H1 (cell line): ENCODE results near the gene RERE. TPM values are rescaled to one million over a fixed set of nuclear protein-coding genes. Genes with fewer than 3 reads are reported as not detected.
A peak's percentile ranks its signal among the peaks of the same experiment; 100 is the strongest.

Experiments
- CTCF ChIA-PET: fragments of 300-600 bp; sonication (Branson Sonifier 250); formaldehyde crosslinking; loops from one replicate; lab custom pipeline; 2021; ENCODE audit not compliant: partially characterized antibody; lab: Charles Lee
- POLR2A ChIA-PET: fragments of 300-600 bp; sonication (Branson Sonifier 250); formaldehyde crosslinking; loops from one replicate; lab custom pipeline; 2021; ENCODE audit warnings: inconsistent platforms; ENCODE audit not compliant: partially characterized antibody; lab: Charles Lee
- DNase-seq, 2 experiments: peaks; one replicate each; pipeline versions ENCODE4 v3.0.0 to v3.0.0-alpha.2; 2010 to 2022; ENCODE audit warnings: low spot score in 2 of 2, low read depth in 1 of 2, mixed read lengths in 1 of 2
- FAIRE-seq: peaks from 2 replicates; lab custom pipeline; 2011; peaks lifted over from hg19 to GRCh38; lab: Jason Lieb, UNC
- H2AFZ ChIP-seq: 2 replicates; pipeline ENCODE4 v1.8.1; 2012; ENCODE audit warnings: low read length, inconsistent platforms
- H2AK5ac ChIP-seq: 2 replicates; pipeline ENCODE4 v1.6.1; 2013; ENCODE audit warnings: low read depth, low read length
- H2BK120ac ChIP-seq: replicated peaks from 2 replicates; pipeline ENCODE3; 2013; ENCODE audit warnings: low read depth, low read length, inconsistent platforms
- H2BK12ac ChIP-seq: 2 replicates; pipeline ENCODE4 v1.6.1; 2013; ENCODE audit warnings: low read depth, low read length
- H2BK15ac ChIP-seq: 2 replicates; pipeline ENCODE4 v1.6.1; 2013; ENCODE audit warnings: low read length
- H2BK20ac ChIP-seq: 2 replicates; pipeline ENCODE4 v1.6.1; 2013; ENCODE audit warnings: low read length
- H2BK5ac ChIP-seq: 2 replicates; pipeline ENCODE4 v1.6.1; 2013; ENCODE audit warnings: low read depth, low read length
- H3K14ac ChIP-seq: 2 replicates; pipeline ENCODE4 v1.6.1; 2013; ENCODE audit warnings: inconsistent platforms; ENCODE audit not compliant: insufficient read length
- H3K18ac ChIP-seq: 2 replicates; pipeline ENCODE4 v1.6.1; 2013; ENCODE audit warnings: low read length; ENCODE audit errors: extremely low read depth
- H3K23ac ChIP-seq: 2 replicates; pipeline ENCODE4 v1.6.1; 2013; ENCODE audit warnings: inconsistent platforms; ENCODE audit not compliant: insufficient read length
- H3K23me2 ChIP-seq: 2 replicates; pipeline ENCODE4 v1.6.1; 2013; ENCODE audit warnings: low read depth, low read length
- H3K27ac ChIP-seq: 2 replicates; pipeline ENCODE4 v1.6.1; 2011; ENCODE audit warnings: low read depth, low read length, inconsistent platforms
- H3K27me3 ChIP-seq, 4 experiments: replicated peaks in 1 of 4; 1 replicate in 1 of 4; 2 replicates in 3 of 4; pipeline versions ENCODE4 v1.6.1 to v1.8.1; 2011 to 2013; ENCODE audit warnings: low read length in 3 of 4, mild to moderate bottlenecking in 3 of 4, inconsistent platforms in 2 of 4, mixed read lengths in 2 of 4, moderate library complexity in 1 of 4; ENCODE audit not compliant: control insufficient read depth in 3 of 4, insufficient read depth in 3 of 4; ENCODE audit errors: extremely low read depth in 1 of 4
- H3K36me3 ChIP-seq, 4 experiments: 2 replicates each; pipeline versions ENCODE4 v1.6.1 to v1.8.1; 2011 to 2013; ENCODE audit warnings: mild to moderate bottlenecking in 4 of 4, low read length in 3 of 4, moderate library complexity in 2 of 4, control low read depth in 1 of 4, inconsistent platforms in 1 of 4; ENCODE audit not compliant: insufficient read depth in 4 of 4, control insufficient read depth in 2 of 4
- H3K4ac ChIP-seq: replicated peaks from 2 replicates; pipeline ENCODE3; 2013; ENCODE audit warnings: low read length, low read depth, mixed read lengths, inconsistent platforms; ENCODE audit not compliant: insufficient read length
- H3K4me1 ChIP-seq, 4 experiments: replicated peaks in 1 of 4; 1 replicate in 1 of 4; 2 replicates in 3 of 4; pipeline versions ENCODE4 v1.6.1 to v1.8.1; 2011 to 2013; ENCODE audit warnings: low read length in 3 of 4, inconsistent platforms in 2 of 4, mixed read lengths in 1 of 4; ENCODE audit not compliant: insufficient read depth in 4 of 4, control insufficient read depth in 3 of 4
- H3K4me2 ChIP-seq, 2 experiments: 2 replicates each; pipeline versions ENCODE4 v1.6.1 to v1.8.1; 2011 to 2013; ENCODE audit warnings: low read depth in 2 of 2, low read length in 2 of 2, control low read depth in 1 of 2, inconsistent platforms in 1 of 2, mild to moderate bottlenecking in 1 of 2; ENCODE audit not compliant: insufficient read depth in 1 of 2
- H3K4me3 ChIP-seq, 4 experiments: fragments of 200-600, 300-600 bp in 1 of 4; sonication (generic), shearing (Covaris generic), sonication (Bioruptor Twin) in 1 of 4; 2 replicates each; pipeline versions ENCODE4 v1.5.1 to v1.8.1; 2011 to 2016; ENCODE audit warnings: low read length in 4 of 4, low read depth in 3 of 4, control low read depth in 2 of 4, inconsistent platforms in 2 of 4, mild to moderate bottlenecking in 2 of 4, mixed read lengths in 1 of 4, moderate library complexity in 1 of 4; ENCODE audit not compliant: insufficient read depth in 2 of 4; ENCODE audit errors: extremely low read depth in 1 of 4
- H3K56ac ChIP-seq: replicated peaks from 2 replicates; pipeline ENCODE3; 2013; ENCODE audit warnings: low read depth, mild to moderate bottlenecking, mixed read lengths, low read length, inconsistent platforms; ENCODE audit not compliant: insufficient read length
- H3K79me1 ChIP-seq: 2 replicates; pipeline ENCODE4 v1.6.1; 2013; ENCODE audit warnings: low read depth, low read length, control low read depth
- H3K79me2 ChIP-seq, 2 experiments: 2 replicates each; pipeline versions ENCODE4 v1.6.1 to v1.8.1; 2012 to 2013; ENCODE audit warnings: low read length in 2 of 2, mild to moderate bottlenecking in 2 of 2, inconsistent platforms in 1 of 2; ENCODE audit not compliant: insufficient read depth in 2 of 2, control insufficient read depth in 1 of 2
- H3K9ac ChIP-seq, 4 experiments: replicated peaks in 1 of 4; 1 replicate in 1 of 4; 2 replicates in 3 of 4; pipeline versions ENCODE4 v1.6.1 to v1.8.1; 2011 to 2013; ENCODE audit warnings: low read depth in 3 of 4, low read length in 3 of 4, control low read depth in 2 of 4, mild to moderate bottlenecking in 2 of 4, moderate library complexity in 2 of 4, inconsistent platforms in 1 of 4; ENCODE audit errors: extremely low read depth in 1 of 4
- H3K9me3 ChIP-seq, 2 experiments: 2 replicates each; pipeline versions ENCODE4 v1.6.1 to v1.8.1; 2012 to 2013; ENCODE audit warnings: mild to moderate bottlenecking in 2 of 2, moderate library complexity in 2 of 2, control low read depth in 1 of 2, inconsistent platforms in 1 of 2, low read depth in 1 of 2, low read length in 1 of 2, mixed read lengths in 1 of 2; ENCODE audit not compliant: insufficient read depth in 2 of 2
- H4K20me1 ChIP-seq, 2 experiments: replicated peaks in 1 of 2; 2 replicates each; pipeline versions ENCODE3 to v1.8.1; 2011 to 2013; ENCODE audit warnings: inconsistent platforms in 2 of 2, low read length in 2 of 2, mild to moderate bottlenecking in 1 of 2; ENCODE audit not compliant: insufficient read depth in 2 of 2, control insufficient read depth in 1 of 2
- H4K5ac ChIP-seq: 2 replicates; pipeline ENCODE4 v1.6.1; 2013; ENCODE audit warnings: low read length, low read depth, mixed read lengths, inconsistent platforms; ENCODE audit not compliant: insufficient read length
- H4K8ac ChIP-seq: 2 replicates; pipeline ENCODE4 v1.8.0; 2013; ENCODE audit warnings: mild to moderate bottlenecking, moderate library complexity, low read length, inconsistent platforms; ENCODE audit not compliant: insufficient read depth; ENCODE audit errors: extremely low read depth
- H4K91ac ChIP-seq: replicated peaks from 2 replicates; pipeline ENCODE3; 2013; ENCODE audit warnings: low read length, mixed read lengths, inconsistent platforms; ENCODE audit not compliant: insufficient read length
- BCL11A ChIP-seq, 2 experiments: IDR thresholded peaks; one replicate each; pipeline ENCODE4 v1.6.1; 2011; ENCODE audit warnings: low read depth in 2 of 2, low read length in 2 of 2, mild to moderate bottlenecking in 2 of 2
- CEBPB ChIP-seq: IDR thresholded peaks from 2 replicates; pipeline ENCODE4 v1.6.1; 2012; ENCODE audit warnings: low read depth, low read length
- KDM1A ChIP-seq: fragments of 200-600, 300-600 bp; sonication (generic); IDR thresholded peaks from 2 replicates; pipeline ENCODE4 v1.7.1; 2016; ENCODE audit warnings: mild to moderate bottlenecking, low read length, borderline replicate concordance
- KDM5A ChIP-seq: fragments of 200-600 bp; IDR thresholded peaks from 2 replicates; pipeline ENCODE4 v1.7.1; 2012; ENCODE audit warnings: mild to moderate bottlenecking, low read length, inconsistent platforms, mixed read lengths
- WGBS, 2 experiments: shearing (Covaris generic) in 1 of 2; methylation state at CpG; one replicate each; pipeline versions ENCODE4 v1.1.6 to v1.1.7; 2013 to 2015; ENCODE audit warnings: low lambda C conversion rate in 2 of 2, mixed read lengths in 2 of 2, inconsistent platforms in 1 of 2, low coverage in 1 of 2, missing lambda C conversion rate in 1 of 2; ENCODE audit not compliant: insufficient replicate concordance in 2 of 2, insufficient coverage in 1 of 2, insufficient read length in 1 of 2; ENCODE audit errors: extremely low coverage in 1 of 2, missing lambda C conversion rate in 1 of 2; 5-methylcytosine and 5-hydroxymethylcytosine counted together
- polyA plus RNA-seq, 7 experiments: library from polyadenylated mRNA; depleted of rRNA in 3 of 7; stranded (reverse) in 5 of 7; unstranded in 2 of 7; fragments of >200 nt in 5 of 7; fragments of 200-250 nt in 2 of 7; gene quantifications; 1 replicate in 5 of 7; 2 replicates in 1 of 7; 4 replicates in 1 of 7; pipeline versions ENCODE4 v1.2.1 to v1.2.3, GENCODE V29; 2011 to 2013; ENCODE audit warnings: missing spikeins in 2 of 7, mixed read lengths in 2 of 7
- total RNA-seq: library from RNA; stranded (reverse); fragmentation: NEBNext Ultra II Directional; extraction: Animal tissue kit (Norgen Biotek cat#: 25700); gene quantifications from 2 replicates; pipeline ENCODE4 v1.2.1, GENCODE V29; 2021
- TF ChIP-seq, protein P1 (sequence below): IDR thresholded peaks from 2 replicates; pipeline ENCODE4 v1.6.1; 2012; ENCODE audit warnings: low read length, inconsistent platforms
- TF ChIP-seq, protein P2 (sequence below), 3 experiments: IDR thresholded peaks; 1 replicate in 2 of 3; 2 replicates in 1 of 3; pipeline versions ENCODE4 v1.5.1 to v1.6.1; 2011; ENCODE audit warnings: low read length in 3 of 3, mild to moderate bottlenecking in 3 of 3, inconsistent platforms in 2 of 3, low read depth in 1 of 3, moderate library complexity in 1 of 3; ENCODE audit not compliant: insufficient read depth in 1 of 3; ENCODE audit errors: control extremely low read depth in 1 of 3

The RERE gene
- total and polyA plus RNA-seq, 2 of the 8 experiments (the other 6 are each of a cell fraction or from before 2014, with no cell fraction given), result 15.3 to 142 TPM

- peak overlapping the region; percentile 39 for H2BK120ac ChIP-seq
- no peak overlapping the region for H3K4me2 ChIP-seq
- CTCF ChIA-PET, result interaction anchor here (0.6 to 11.7 kb wide), 55 partner anchors 8 to 648 kb away, joined by 3 to 249 read pairs (median 4); partner anchors contain the start of gene ERRFI1
- FAIRE-seq (no peak), DNase-seq (peak in 1 of 2 experiments; percentile 55)
- no peak overlapping the region for H3K23ac ChIP-seq
- peak overlapping the region; percentile 41 for H4K8ac ChIP-seq
- H3K4ac ChIP-seq, result peak overlapping the region; percentile 81
- H4K5ac ChIP-seq, result peak overlapping the region; percentile 45
- no peaks in the 10 kb centered on the region for H3K79me2 ChIP-seq
- H3K14ac ChIP-seq, result no peak overlapping the region
- peaks cover 6% of the 10 kb centered on the region; the same call in 1 of the 2 replicates for H3K23me2 ChIP-seq
- H3K27ac ChIP-seq, result no peak overlapping the region
- no peaks in the 10 kb centered on the region for H3K9me3 ChIP-seq
- peak overlapping the region; percentile 95; the same call in 1 of the 2 replicates for H2BK15ac ChIP-seq
- H3K56ac ChIP-seq, result no peak overlapping the region
- H2AK5ac ChIP-seq, result no peak overlapping the region; the same call in 1 of the 2 replicates
- H3K36me3 ChIP-seq, result no peaks in the 10 kb centered on the region
- peaks cover 0 to 16% (median 10%) of the 10 kb centered on the region in 4 experiments; a peak in 6 of 7 replicates for H3K4me1 ChIP-seq
- no peak overlapping the region for H3K9ac ChIP-seq
- no peak overlapping the region for H3K4me3 ChIP-seq
- peak overlapping the region; percentile 93 for H2BK20ac ChIP-seq
- peak overlapping the region; percentile 99; the same call in 1 of the 2 replicates for H2BK12ac ChIP-seq
- H2BK5ac ChIP-seq, result peak overlapping the region; percentile 95; the same call in 1 of the 2 replicates
- peak overlapping the region; percentile 90; the same call in 1 of the 2 replicates for H3K18ac ChIP-seq
- H4K20me1 ChIP-seq, result no peaks in the 10 kb centered on the region
- POLR2A ChIA-PET, result interaction anchor here (0.9 to 2.5 kb wide), 7 partner anchors 31 to 331 kb away, joined by 3 to 10 read pairs (median 5); partner anchors contain the start of gene ERRFI1
- 79% methylated on average over 14 of the region's 14 CpGs; no CpG with 5 or more reads in 1 of the 2 experiments for WGBS, 2 experiments
- no peak overlapping the region for H2AFZ ChIP-seq
- no peaks in the 10 kb centered on the region for H3K79me1 ChIP-seq
- H4K91ac ChIP-seq, result peak overlapping the region; percentile 98
- H3K27me3 ChIP-seq, result peaks cover 0 to 25% (median 13%) of the 10 kb centered on the region in 4 experiments; a peak in 6 of 7 replicates
- TF ChIP-seq CEBPB (no peak), BCL11A (IDR thresholded peaks at IDR 0.05; ENCODE audit: low read depth in 2 of 2, low read length in 2 of 2) (no peak), KDM1A (no peak), KDM5A (no peak)
- TF ChIP-seq, protein P1, sequence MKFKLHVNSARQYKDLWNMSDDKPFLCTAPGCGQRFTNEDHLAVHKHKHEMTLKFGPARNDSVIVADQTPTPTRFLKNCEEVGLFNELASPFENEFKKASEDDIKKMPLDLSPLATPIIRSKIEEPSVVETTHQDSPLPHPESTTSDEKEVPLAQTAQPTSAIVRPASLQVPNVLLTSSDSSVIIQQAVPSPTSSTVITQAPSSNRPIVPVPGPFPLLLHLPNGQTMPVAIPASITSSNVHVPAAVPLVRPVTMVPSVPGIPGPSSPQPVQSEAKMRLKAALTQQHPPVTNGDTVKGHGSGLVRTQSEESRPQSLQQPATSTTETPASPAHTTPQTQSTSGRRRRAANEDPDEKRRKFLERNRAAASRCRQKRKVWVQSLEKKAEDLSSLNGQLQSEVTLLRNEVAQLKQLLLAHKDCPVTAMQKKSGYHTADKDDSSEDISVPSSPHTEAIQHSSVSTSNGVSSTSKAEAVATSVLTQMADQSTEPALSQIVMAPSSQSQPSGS, result no peak
- TF ChIP-seq, protein P2, sequence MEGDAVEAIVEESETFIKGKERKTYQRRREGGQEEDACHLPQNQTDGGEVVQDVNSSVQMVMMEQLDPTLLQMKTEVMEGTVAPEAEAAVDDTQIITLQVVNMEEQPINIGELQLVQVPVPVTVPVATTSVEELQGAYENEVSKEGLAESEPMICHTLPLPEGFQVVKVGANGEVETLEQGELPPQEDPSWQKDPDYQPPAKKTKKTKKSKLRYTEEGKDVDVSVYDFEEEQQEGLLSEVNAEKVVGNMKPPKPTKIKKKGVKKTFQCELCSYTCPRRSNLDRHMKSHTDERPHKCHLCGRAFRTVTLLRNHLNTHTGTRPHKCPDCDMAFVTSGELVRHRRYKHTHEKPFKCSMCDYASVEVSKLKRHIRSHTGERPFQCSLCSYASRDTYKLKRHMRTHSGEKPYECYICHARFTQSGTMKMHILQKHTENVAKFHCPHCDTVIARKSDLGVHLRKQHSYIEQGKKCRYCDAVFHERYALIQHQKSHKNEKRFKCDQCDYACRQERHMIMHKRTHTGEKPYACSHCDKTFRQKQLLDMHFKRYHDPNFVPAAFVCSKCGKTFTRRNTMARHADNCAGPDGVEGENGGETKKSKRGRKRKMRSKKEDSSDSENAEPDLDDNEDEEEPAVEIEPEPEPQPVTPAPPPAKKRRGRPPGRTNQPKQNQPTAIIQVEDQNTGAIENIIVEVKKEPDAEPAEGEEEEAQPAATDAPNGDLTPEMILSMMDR (IDR thresholded peaks at IDR 0.05; ENCODE audit: control extremely low read depth in 1 of 3, insufficient read depth in 1 of 3, low read depth in 1 of 3, low read length in 3 of 3), result peak; percentile 41 to 68 (median 47)
Measured at GRCh38 chr1:8315573-8316475, 501.6 kb downstream of the RERE start.
